ELR (cell line): ENCODE data around the gene LRCH1.

ENCODE experiments used
- DNase-seq: peaks from one replicate; pipeline ENCODE4 v3.0.0-alpha.2; 2015; ENCODE audit warnings: low read depth

LRCH1 gene

DNA sequence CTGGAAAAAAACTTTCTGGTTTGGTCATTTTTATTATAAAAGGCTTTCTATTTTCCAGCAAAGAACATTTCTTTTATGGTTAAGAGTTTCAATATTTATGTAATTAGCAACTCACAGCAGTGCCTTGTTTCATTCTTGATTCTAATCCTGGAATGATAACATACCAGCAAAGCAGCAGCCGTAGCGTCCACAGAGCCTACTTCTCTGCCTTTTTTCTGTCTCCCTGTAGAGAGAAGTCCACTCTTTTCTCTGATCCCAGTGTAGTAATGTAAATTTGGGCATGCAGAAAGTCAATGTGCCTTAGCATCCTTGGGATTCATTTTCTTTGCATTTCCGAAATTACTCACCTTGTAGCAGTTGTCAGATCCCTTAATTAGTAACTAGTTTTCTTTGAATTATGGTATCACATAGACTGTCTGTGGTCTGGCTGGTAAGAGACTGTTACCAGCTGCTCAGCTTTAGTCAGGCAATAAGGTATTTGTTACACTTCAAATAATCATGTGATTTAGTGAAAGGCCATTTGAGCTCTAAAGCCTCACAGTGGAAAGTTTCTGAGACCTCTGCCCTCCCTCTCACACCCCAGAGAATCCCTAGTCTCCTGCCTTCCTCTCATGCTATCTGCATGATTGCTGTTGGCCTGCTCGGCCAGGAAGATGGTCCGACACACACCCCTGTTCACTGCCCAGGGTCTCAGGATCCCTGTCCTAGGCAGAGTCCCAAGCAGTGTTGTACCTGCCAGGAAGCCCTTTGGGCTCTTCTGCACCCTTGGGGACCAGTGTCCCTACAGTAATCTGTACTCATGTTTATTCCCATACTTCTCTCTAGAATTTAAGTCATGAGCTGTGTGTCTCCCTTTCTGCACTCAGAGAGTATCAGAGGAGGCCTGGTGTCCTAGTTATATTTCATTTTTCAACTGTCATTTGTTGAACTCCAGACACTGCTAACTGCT lies 86.3 kb downstream of the LRCH1 start:
- no peak for DNase-seq

DNA sequence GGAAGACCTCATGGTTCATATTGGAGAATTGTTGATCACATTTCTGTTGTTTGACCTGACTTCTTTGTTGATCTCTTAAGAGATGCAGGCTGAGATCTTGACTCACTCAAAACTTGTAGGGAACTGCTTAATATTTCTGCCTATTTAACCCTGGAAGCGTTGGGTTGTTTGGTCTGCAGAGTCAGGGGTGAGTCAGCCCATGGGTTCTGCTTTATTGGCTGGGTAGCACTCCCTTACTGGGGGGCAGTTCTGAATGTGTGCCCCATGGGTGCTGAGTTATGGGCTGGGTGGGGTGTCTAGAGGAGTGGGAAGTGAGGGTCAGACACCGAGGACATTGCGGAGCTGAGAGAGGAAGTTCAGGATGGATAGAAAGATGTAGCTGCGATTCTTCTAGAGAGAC lies 87.9 kb downstream of the LRCH1 start:
- DNase-seq, result peak; percentile 71

DNA sequence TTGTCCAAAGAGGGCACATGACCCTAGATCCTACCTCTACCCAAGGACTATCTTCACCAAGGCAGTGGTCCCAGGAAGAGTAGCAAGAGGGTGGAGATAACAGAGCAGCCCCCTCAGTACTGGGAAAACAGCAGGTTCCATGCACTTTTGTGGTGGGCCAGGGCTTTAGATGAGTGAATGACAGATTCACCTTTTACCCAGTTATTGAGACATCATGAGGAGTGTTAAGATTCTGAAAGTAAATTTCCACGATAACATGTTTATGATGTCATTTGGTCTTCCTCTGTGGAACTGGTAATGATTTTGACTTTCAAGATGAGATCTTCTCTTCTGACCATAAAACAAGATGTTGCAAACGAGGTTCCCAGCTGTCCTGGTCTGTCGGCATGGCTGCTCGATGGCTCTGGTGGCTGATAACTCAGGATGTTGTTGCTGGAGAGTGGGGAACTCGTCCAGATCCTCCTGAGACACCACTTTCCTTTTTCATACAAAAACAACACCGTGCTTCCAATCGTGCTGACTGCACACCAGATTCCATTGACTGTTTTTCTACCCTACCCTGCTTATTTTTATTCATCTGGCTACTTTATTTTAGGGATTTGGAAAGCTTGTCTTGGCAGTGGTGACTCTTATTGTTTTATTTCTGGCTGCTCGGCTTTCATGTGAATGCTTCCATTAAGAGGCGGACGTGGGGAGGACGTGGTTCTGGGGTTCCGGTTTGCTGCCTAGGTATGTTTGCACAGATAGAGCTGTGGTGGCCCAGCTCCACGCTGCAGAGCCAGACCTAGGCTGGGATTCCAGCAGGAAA lies 88.5 kb downstream of the LRCH1 start:
- DNase-seq, result no peak

DNA sequence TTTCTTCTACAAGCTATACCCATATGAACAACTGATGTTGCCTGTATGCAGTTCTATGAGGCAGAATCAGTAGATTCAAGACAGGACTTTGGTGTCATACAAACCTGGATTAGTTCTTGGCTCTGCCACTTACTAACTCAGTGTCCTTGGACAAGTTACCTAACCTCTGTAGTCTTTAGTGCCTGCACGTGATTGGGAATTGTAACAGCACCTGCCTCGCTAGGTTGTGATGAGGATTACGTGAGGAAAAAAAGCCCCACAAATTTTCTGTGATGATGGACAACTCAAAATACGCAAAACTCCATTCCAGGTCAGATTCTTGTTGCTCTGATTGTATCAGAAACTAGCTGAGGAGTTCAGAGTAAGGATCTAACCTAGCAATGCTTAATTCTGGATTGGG lies 89.3 kb downstream of the LRCH1 start:
- DNase-seq, result no peak

DNA sequence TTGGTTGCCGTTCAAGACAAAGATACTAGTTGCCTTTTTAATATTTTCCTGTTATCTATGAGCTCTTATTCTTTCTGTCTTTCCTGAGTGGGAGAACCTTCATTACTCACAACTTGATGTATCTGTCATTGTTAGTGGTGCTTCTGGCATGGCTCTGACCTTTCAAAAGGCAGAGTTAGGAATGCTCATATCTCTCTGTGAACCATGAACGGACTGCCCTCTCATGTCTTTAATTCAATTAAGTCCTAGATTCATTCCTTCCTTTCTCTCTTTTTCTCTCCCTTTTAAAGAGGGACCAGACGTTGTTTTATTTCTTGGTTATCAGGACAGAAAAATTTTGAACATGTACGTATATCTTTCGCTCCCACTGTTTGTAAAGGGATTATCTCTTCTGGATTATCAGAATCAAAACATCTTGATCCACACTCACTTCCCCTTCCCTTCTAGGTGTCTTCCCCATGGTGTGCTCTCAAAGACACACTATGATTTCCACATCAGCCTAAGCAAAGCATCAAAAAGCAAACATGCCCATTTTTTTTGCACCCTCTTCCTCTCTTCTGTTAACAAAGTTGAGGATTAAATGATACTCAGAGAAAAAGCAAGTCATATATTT lies 90.3 kb downstream of the LRCH1 start:
- DNase-seq, result no peak

GRCh38 chr13:46644816-46645215 lies 91.8 kb downstream of the LRCH1 start:
- no peak for DNase-seq

- no peak for DNase-seq
Measured at GRCh38 chr13:46647512-46648065, 94.6 kb downstream of the LRCH1 start.

DNA sequence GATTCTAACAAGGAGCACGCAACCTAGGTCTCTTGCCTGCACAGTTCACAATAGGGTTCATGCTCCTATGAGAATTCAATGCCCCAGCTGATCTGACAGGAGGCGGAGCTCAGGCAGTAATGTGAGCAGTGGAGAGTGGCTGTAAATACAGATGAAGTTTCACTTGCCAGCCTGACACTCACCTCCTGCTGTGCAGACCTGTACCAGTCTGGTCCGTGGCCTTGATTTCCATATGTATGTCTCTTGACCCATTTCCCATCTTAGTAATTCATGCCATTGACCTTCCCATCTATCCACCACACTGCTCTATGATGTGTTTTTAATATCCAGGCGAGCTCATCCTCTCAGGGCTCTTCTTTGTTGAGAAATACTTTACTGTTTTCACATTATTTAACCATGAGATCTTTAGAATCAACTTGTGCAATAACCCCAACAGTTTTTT lies 95.2 kb downstream of the LRCH1 start:
- no peak for DNase-seq

- no peak for DNase-seq
Measured at GRCh38 chr13:46649816-46650215, 96.8 kb downstream of the LRCH1 start.

DNA sequence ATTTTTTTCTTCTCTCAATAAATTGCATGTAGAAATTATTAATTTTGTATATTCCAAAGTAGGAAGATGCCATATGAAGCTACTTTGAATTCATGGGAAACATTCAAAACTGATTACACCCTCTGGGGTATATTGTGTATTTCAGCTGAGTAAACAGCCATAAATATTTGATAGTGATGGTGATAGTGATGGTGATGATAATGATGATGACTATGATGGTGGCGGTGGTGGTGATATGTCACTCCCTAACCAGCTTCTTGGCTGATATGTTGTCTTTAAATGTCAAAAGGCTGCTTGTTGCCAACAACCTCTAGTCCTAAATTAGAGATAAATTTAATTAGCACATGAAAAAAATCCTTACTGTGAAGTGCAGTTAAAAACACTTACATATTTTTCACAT lies 102.0 kb downstream of the LRCH1 start:
- DNase-seq, result no peak

DNA sequence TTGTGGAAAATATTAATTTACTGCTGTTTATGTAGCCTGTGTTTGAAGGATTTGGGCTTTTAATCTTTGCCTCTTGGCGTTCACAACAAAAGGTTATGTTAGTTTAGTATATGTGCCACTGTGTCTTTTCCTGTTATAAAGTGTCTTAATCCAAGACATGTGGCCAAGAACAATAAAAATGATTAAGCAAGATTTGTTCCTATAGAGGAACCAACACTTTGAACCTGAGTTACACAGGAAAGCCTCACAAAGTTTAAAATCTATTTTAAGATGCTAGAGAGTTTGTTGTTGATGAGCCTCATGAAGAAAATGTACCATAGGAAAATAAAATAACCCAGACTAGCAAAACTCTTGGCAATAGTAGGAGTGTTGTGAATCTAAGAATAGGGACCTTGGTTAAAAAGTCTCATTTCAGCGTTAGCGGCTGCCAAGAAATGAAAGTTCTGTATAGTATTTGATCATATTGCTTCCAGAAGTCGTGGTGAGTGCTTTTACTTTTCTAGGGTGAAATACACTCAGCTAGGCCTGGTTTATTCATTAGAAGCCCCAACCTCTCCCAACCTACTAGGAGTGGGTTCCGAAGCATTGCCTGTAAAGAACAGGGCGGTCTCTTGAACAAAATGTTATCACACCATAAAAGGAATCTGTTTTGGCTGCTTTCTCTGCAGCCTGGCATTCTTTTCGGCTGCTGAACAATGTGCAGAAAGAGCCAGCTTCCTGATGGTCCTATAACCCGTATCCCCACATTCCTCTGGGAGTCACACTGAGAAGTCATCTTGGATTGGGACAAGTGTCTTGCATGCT lies 102.6 kb downstream of the LRCH1 start:
- DNase-seq, result no peak

- no peak for DNase-seq
Measured at GRCh38 chr13:46656786-46657185, 103.8 kb downstream of the LRCH1 start.

- DNase-seq, result no peak
Measured at GRCh38 chr13:46659413-46660065, 106.6 kb downstream of the LRCH1 start.

- no peak for DNase-seq
Measured at GRCh38 chr13:46660416-46660815, 107.4 kb downstream of the LRCH1 start.

DNA sequence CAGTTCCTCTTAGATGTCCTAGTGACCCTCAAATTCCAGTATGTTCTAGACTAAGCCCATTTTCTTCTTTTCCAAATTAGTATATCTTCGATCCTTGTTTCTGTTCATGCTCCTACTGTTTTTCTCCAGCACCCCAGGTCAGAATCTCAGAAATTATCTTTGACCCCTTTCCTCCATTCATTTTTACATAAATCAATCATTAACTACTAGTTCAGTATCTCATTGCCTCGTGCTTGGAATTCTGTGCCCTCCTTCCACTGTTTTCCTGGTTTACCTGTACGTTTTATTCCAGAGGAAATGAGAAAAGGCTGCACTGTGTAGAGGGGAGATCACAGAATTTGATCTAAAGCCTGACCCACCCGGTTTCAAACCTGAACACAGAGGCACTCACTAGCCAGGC lies 107.9 kb downstream of the LRCH1 start:
- DNase-seq, result no peak

DNA sequence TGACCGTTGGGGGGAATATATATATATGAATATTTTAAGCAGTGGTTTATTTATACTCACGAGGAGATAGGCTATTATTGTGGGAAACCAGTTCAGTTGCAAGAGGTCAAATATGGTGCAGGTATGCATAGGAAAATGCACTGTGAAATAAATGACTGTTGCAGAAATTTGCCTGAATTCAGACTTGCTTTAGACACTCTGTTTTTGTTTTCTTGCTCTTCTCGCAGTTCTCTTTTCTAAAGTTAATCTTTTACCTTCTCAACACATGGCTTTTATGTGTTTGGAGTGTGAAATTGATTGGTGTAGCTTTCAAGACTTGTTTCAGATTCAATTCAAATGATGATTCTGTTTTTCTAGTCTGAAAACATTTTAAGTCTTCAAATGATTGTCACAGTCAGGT lies 109.7 kb downstream of the LRCH1 start:
- no peak for DNase-seq

DNA sequence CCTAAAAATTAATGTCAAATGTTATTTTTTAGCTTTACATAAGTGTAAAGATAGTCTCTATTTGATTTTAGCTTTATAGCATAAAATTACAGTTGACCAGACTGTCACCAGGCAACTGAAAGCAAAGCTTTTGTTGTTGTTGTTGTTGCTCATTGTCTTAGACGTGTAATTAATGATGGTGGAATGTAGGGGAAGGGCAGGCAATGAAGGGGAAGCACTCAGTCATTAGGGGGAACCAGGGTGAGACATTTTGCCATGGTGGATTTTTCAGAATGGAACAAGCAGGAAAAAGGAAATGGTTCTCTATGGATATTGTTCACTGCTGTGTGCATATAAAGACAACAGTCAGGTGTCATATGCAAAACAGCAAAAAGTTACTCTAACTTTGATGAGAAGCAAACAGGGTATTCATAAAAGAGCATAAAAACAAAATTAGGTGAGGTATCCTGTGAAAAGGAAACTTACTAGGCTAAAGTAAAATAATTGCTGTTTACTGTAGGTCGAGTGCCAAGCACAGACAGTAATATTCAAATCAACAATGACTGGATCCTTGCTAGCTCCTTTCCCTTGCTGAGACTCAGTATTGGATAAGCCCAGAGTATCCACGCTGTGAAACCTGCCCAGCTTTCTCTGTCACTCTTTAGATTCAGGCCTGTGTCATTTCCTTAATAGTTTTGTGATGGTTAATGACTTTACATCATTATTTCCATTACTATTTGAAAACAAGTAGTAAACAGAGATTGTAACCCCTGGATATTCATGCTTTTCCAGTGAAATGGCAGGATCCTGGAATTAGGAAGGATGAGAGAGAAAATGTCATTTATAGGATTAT lies 110.5 kb downstream of the LRCH1 start:
- DNase-seq, result peak; percentile 51

DNA sequence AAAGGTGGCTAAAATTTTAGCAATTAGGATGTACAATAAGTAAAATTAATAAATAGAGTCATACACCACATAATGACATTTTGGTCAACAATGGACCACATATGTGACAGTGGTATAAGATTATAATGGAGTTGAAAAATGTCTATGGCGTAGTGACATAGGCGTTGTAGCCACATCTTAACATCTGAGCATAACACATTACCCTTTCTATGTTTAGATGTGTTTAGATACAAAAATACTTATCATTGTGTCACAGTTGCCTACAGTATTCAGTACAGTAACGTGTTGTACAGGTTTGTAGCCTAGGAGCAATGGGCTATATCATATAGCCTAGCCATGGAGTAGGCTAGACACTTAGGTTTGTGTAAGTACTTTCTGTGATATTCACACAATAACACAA lies 111.2 kb downstream of the LRCH1 start:
- DNase-seq, result no peak

GRCh38 chr13:46665248-46665632 lies 112.3 kb downstream of the LRCH1 start:
- no peak for DNase-seq
